BJ (cell line): ENCODE measurements around the gene ANKRD29. TPM values are rescaled to one million over a fixed set of nuclear protein-coding genes. Genes with fewer than 3 reads are reported as not detected.

Experiments
- CTCF ChIA-PET: fragments of 350-600 bp; formaldehyde crosslinking; extraction: SDS; loops from one replicate; lab custom pipeline; 2021; ENCODE audit warnings: antibody characterized with exemption, inconsistent platforms; lab: Yijun Ruan, JAX
- POLR2A ChIA-PET: fragments of 300-600 bp; sonication (Branson Sonifier 250); formaldehyde crosslinking; extraction: SDS; loops from one replicate; lab custom pipeline; 2021; ENCODE audit warnings: antibody characterized with exemption; lab: Charles Lee
- DNase-seq: peaks from one replicate; pipeline ENCODE4 v3.0.0-alpha.2; 2011; ENCODE audit warnings: low read depth
- H3K27me3 ChIP-seq: 2 replicates; pipeline ENCODE4 v1.6.0; 2011; ENCODE audit warnings: low read length; ENCODE audit not compliant: control insufficient read depth, insufficient read depth
- H3K36me3 ChIP-seq: 2 replicates; pipeline ENCODE4 v1.5.1; 2011; ENCODE audit warnings: low read length; ENCODE audit not compliant: control insufficient read depth, insufficient read depth
- H3K4me3 ChIP-seq: 2 replicates; pipeline ENCODE4 v1.5.1; 2011; ENCODE audit warnings: low read depth, mild to moderate bottlenecking, control low read depth, low read length
- polyA plus RNA-seq: library from polyadenylated mRNA; depleted of rRNA; stranded (reverse); fragments of >200 nt; gene quantifications from 2 replicates; pipeline ENCODE4 v1.2.3, GENCODE V29; 2011
- TF ChIP-seq, protein P1 (sequence below): IDR thresholded peaks from 2 replicates; pipeline ENCODE4 v1.5.1; 2011; ENCODE audit warnings: low read depth, mild to moderate bottlenecking, control low read depth, inconsistent platforms, low read length, moderate library complexity; ENCODE audit not compliant: insufficient read depth

ANKRD29 gene
- polyA plus RNA-seq, 1 experiment = 4.7 TPM

DNA sequence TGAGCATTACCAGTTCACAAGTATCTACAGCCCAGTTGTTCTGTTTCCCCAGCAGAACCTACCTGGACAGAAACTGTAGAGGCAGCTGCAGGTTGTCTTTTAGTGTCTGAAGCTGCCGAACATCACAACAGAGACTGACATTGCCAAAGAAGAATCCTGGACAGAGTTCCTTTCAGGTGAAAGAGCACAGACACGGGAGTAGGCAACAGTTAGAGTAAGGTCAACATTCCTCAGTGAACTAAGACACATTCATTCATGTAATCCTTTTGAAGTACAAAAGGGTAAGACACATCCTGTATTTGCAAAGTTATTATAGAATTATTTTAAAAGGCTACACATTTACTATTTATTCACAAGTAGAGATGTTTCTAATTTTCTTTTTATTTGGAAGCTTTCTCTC is 90.7 kb downstream of the ANKRD29 start:
- no peak for DNase-seq
- POLR2A ChIA-PET = no interaction called here
- Histone ChIP-seq H3K4me3 (no peak overlapping the region), H3K27me3 (no peaks in the 10 kb centered on the region), H3K36me3 (peaks cover 9% of the 10 kb centered on the region)
- TF ChIP-seq, protein P1, sequence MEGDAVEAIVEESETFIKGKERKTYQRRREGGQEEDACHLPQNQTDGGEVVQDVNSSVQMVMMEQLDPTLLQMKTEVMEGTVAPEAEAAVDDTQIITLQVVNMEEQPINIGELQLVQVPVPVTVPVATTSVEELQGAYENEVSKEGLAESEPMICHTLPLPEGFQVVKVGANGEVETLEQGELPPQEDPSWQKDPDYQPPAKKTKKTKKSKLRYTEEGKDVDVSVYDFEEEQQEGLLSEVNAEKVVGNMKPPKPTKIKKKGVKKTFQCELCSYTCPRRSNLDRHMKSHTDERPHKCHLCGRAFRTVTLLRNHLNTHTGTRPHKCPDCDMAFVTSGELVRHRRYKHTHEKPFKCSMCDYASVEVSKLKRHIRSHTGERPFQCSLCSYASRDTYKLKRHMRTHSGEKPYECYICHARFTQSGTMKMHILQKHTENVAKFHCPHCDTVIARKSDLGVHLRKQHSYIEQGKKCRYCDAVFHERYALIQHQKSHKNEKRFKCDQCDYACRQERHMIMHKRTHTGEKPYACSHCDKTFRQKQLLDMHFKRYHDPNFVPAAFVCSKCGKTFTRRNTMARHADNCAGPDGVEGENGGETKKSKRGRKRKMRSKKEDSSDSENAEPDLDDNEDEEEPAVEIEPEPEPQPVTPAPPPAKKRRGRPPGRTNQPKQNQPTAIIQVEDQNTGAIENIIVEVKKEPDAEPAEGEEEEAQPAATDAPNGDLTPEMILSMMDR = no peak
- CTCF ChIA-PET = no interaction called here

DNA sequence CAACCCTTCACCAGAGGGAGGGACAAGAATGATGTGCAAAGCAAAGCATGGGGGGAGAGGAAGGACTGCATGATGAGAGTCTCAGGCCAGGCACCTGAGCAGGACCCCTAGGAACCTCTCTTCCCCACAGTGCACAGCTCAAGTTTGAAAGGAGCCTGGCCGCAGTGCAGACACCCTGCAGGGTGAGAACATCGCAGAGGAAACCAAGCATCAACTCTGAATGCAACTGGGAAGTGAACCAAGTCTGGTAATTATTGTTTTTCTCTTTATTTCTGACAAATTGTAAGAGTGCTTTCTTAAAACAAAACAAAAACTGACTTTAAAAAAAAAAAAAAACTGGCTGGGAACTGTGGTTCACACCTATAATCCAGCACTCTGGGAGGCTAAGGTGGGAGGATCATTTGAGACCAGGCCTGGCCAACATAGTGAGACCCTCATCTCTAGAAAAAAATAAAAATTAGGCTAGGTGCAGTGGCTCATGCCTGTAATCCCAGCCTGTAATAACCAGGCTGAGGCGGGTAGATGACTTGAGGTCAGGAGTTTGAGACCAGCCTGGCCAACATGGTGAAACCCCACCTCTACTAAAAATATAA is 91.7 kb downstream of the ANKRD29 start:
- ChIA-PET POLR2A (no interaction called here), CTCF (interaction anchor here (0.6 to 1.4 kb wide), 2 partner anchors 11 to 51 kb away, joined by 3 to 5 read pairs; no protein-coding TSS in a partner anchor)
- no peak for DNase-seq
- no peaks in the 10 kb centered on the region for H3K27me3 ChIP-seq
- H3K36me3 ChIP-seq = peaks cover 8% of the 10 kb centered on the region
- no peak overlapping the region for H3K4me3 ChIP-seq
- TF ChIP-seq, protein P1 = no peak

DNA sequence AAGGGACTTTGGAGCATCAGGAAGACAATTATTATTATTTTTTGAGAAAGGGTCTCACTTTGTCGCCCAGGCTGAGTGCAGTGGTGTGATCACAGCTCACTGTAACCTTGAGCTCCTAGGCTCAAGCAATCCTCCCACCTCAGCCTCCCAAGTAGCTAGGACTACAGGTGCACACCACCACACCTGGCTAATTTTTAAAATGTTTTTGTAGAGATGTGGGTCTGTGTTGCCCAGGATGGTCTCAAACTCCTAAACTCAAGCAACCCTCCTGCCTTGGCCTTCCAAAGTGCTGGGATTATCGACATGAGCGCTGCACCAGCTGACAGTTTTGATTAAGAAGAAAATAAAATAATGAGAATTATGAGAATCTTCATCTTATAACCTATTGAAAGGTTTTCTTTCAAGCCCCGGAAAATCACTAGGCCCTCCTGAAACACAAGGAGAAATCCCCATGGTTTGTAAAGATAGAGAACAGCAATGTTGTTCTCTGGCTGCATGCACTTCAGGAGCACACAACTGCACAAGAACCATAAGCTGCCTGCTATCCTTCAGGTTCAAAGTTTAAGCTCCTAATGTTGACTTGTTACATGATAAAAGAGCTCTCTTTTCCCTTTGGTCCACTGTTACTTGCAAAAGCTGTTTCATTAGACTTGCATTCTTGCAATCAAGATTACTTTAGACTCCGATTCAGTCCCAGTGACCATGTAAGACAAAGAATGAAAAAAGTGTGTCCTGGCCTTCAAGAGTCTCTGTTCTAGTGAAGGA is 93.2 kb downstream of the ANKRD29 start:
- ChIA-PET POLR2A (no interaction called here), CTCF (interaction anchor here (0.9 to 1.2 kb wide), 2 partner anchors 11 to 16 kb away, joined by 3 to 4 read pairs; no protein-coding TSS in a partner anchor)
- Histone ChIP-seq H3K36me3 (peaks cover 5% of the 10 kb centered on the region), H3K27me3 (no peaks in the 10 kb centered on the region), H3K4me3 (no peak overlapping the region)
- TF ChIP-seq, protein P1 = no peak
- DNase-seq = no peak

DNA sequence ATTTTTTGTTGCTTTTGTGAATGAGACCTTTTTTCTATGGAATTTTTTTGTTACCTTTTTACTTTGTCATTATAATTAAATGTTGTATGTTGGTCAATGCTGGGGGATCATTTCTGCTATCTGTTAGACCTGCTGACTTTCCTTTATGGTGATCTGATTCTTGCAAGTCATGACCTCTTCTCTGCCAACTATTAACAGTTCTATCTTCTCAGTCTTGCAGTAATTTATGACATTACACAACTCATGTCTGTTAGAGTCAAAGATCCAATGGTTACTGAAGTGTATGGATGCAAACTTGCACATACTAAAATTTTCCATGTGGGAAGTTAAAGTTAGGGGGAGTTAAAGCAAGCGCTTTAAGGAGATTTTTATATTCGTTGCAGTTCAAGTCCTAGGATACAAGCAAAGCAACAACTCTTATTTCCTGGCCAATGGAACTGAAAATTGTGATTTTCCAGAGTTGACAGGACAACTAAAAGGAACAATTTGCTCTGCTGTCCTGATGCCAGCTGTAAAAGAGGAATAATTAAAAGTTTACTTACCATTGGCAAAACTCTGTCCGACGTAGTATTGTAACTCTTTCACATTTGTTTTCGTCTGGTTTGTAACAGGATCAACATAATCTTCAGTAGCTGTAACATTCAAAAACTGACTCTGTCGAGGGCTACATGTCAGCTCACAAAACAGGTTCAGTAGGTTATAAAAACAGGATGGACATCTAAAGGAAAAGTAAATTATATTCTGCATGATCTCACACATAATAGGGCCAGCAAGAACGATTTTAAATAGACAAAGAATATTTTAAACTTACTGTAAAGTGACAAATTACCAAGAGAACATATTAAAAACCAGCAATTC is 94.2 kb downstream of the ANKRD29 start:
- DNase-seq = no peak
- TF ChIP-seq, protein P1 = no peak

DNA sequence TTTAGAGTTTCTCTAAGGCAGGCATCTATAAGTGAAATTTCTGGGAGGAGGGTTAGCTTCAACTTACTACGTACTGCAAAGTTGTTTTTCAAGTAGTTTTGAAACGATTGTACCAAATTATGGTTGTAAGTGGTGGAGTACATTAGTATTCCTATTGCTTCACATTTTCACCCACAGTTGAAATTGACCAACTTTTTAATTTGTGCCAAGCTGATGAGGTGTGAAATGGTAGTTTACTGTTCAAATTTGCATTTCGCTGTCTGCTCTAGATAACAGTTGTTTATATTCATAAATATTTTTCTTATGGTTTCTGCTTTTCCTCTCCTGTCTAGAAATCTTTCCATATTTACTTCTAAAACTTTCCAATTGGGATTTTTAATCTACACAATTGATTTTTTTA is 95.0 kb downstream of the ANKRD29 start:
- no peak for DNase-seq
- CTCF ChIA-PET = no interaction called here
- POLR2A ChIA-PET = no interaction called here
- Histone ChIP-seq H3K4me3 (no peak overlapping the region), H3K27me3 (no peaks in the 10 kb centered on the region), H3K36me3 (peaks cover 8% of the 10 kb centered on the region)
- TF ChIP-seq, protein P1 = no peak

More for the DNA sequence above, 94.2 kb downstream of the ANKRD29 start:
- ChIA-PET POLR2A (no interaction called here), CTCF (interaction anchor here (1.2 kb wide), 1 partner anchor 12 kb away, joined by 4 read pairs; no protein-coding TSS in a partner anchor)
- Histone ChIP-seq H3K36me3 (peaks cover 7% of the 10 kb centered on the region), H3K27me3 (no peaks in the 10 kb centered on the region), H3K4me3 (no peak overlapping the region)
